OCI-LY1 (cell line): ENCODE data around the gene F10.

Experiments
- EZH2 ChIP-seq: fragments of 200-600 bp; sonication (generic), shearing (Covaris generic); IDR thresholded peaks from 2 replicates; pipeline ENCODE4 v1.8.0; 2017; ENCODE audit warnings: borderline replicate concordance, mixed run types, mild to moderate bottlenecking, antibody characterized with exemption, low read length, moderate library complexity, mixed read lengths
- TF ChIP-seq, protein P1 (sequence below): fragments of 200-600 bp; sonication (generic), shearing (Covaris generic); IDR thresholded peaks from 2 replicates; pipeline ENCODE4 v1.5.1; 2017; ENCODE audit warnings: mild to moderate bottlenecking, antibody characterized with exemption, low read length, moderate library complexity, mixed read lengths

DNA sequence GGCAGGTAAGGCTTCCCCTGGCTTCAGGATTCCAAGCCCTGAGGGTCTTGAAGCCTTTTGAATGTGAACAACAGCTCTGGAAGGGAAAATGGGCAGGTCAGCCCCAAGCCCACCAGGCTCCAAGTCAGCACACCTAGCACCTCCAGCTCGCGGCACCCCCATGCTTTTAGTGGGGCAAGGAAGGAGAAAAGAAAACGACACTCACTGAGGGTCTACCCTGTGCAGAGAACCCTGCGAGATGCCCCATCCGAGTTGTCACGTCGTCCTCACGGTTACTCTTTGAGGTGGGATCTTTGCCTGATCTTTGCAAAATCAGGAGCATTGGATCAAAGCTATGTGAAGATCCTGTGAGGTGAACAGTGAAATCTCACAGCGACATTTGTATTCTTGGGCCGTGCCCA is 5.7 kb upstream of the F10 start:
- no peak for TF ChIP-seq EZH2
- TF ChIP-seq, protein P1, sequence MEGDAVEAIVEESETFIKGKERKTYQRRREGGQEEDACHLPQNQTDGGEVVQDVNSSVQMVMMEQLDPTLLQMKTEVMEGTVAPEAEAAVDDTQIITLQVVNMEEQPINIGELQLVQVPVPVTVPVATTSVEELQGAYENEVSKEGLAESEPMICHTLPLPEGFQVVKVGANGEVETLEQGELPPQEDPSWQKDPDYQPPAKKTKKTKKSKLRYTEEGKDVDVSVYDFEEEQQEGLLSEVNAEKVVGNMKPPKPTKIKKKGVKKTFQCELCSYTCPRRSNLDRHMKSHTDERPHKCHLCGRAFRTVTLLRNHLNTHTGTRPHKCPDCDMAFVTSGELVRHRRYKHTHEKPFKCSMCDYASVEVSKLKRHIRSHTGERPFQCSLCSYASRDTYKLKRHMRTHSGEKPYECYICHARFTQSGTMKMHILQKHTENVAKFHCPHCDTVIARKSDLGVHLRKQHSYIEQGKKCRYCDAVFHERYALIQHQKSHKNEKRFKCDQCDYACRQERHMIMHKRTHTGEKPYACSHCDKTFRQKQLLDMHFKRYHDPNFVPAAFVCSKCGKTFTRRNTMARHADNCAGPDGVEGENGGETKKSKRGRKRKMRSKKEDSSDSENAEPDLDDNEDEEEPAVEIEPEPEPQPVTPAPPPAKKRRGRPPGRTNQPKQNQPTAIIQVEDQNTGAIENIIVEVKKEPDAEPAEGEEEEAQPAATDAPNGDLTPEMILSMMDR: no peak
